Fibroblast of upper back skin (primary cell): ENCODE measurements around the gene SEPTIN10.

ENCODE experiments used
- DNase-seq: peaks from one replicate; pipeline ENCODE4 v3.0.0-alpha.2; 2013

SEPTIN10 gene

GRCh38 chr2:109521233-109522062, 92.3 kb downstream of the SEPTIN10 start:
- DNase-seq, result no peak

GRCh38 chr2:109519513-109519912, 94.3 kb downstream of the SEPTIN10 start:
- DNase-seq, result no peak

- DNase-seq, result no peak
These were observed 96.5 kb downstream of the SEPTIN10 start for GRCh38 chr2:109517118-109517889.

- peak; percentile 20 for DNase-seq
These were observed 97.2 kb downstream of the SEPTIN10 start for GRCh38 chr2:109516445-109517117.

GRCh38 chr2:109514857-109515256, 98.9 kb downstream of the SEPTIN10 start:
- no peak for DNase-seq

GRCh38 chr2:109513749-109514588, 99.8 kb downstream of the SEPTIN10 start:
- peak; percentile 92 for DNase-seq

- no peak for DNase-seq
These were observed 100.5 kb downstream of the SEPTIN10 start for GRCh38 chr2:109513230-109513629.

GRCh38 chr2:109512076-109512475, 101.7 kb downstream of the SEPTIN10 start:
- no peak for DNase-seq

GRCh38 chr2:109511168-109511567, 102.6 kb downstream of the SEPTIN10 start:
- no peak for DNase-seq

- peak; percentile 75 for DNase-seq
These were observed 103.4 kb downstream of the SEPTIN10 start for GRCh38 chr2:109510136-109511028.

GRCh38 chr2:109508556-109508955, 105.2 kb downstream of the SEPTIN10 start:
- no peak for DNase-seq

- no peak for DNase-seq
These were observed 105.9 kb downstream of the SEPTIN10 start for GRCh38 chr2:109507828-109508227.

- no peak for DNase-seq
These were observed 106.5 kb downstream of the SEPTIN10 start for GRCh38 chr2:109507217-109507616.

- DNase-seq, result no peak
These were observed 110.6 kb downstream of the SEPTIN10 start for GRCh38 chr2:109503191-109503590.

GRCh38 chr2:109501461-109501860, 112.3 kb downstream of the SEPTIN10 start:
- DNase-seq, result no peak

GRCh38 chr2:109500910-109501309, 112.9 kb downstream of the SEPTIN10 start:
- DNase-seq, result no peak

- DNase-seq, result no peak
These were observed 114.2 kb downstream of the SEPTIN10 start for GRCh38 chr2:109499566-109499965.

GRCh38 chr2:109498906-109499305, 114.9 kb downstream of the SEPTIN10 start:
- DNase-seq, result no peak

- DNase-seq, result no peak
These were observed 115.6 kb downstream of the SEPTIN10 start for GRCh38 chr2:109497911-109498870.

GRCh38 chr2:109497463-109497862, 116.3 kb downstream of the SEPTIN10 start:
- DNase-seq, result peak; percentile 71
